HepG2 (cell line): ENCODE data around the gene BCAT1. TPM values are rescaled to one million over a fixed set of nuclear protein-coding genes. Genes with fewer than 3 reads are reported as not detected.

Source experiments
- ATAD3A ChIP-seq: sonication (generic); formaldehyde crosslinking; IDR thresholded peaks from 2 replicates; pipeline ENCODE4 v1.4.0; 2020; ENCODE audit warnings: missing genetic modification reagents
- CREM ChIP-seq, 2 experiments: sonication (generic) in 1 of 2; formaldehyde crosslinking in 1 of 2; IDR thresholded peaks; 2 replicates each; pipeline versions ENCODE4 v1.4.0 to v1.6.1; 2016 to 2020; ENCODE audit warnings: antibody characterized with exemption in 1 of 2, mild to moderate bottlenecking in 1 of 2, missing genetic modification reagents in 1 of 2
- FOXK1 ChIP-seq: sonication (generic); formaldehyde crosslinking; IDR thresholded peaks from 2 replicates; pipeline ENCODE4 v1.4.0; 2020; ENCODE audit warnings: low read depth, missing genetic modification reagents, borderline replicate concordance
- HNRNPUL1 ChIP-seq: fragments of 200-400 bp; formaldehyde crosslinking; IDR thresholded peaks from 2 replicates; pipeline ENCODE4 v1.6.1; 2017; ENCODE audit warnings: low read depth, mild to moderate bottlenecking, low read length, moderate library complexity
- JARID2 ChIP-seq: sonication (generic); formaldehyde crosslinking; IDR thresholded peaks from 2 replicates; pipeline ENCODE4 v1.8.1; 2023; ENCODE audit warnings: missing genetic modification reagents, inconsistent platforms; ENCODE audit not compliant: insufficient replicate concordance
- MTF2 ChIP-seq: sonication (generic); formaldehyde crosslinking; IDR thresholded peaks from 2 replicates; pipeline ENCODE4 v1.5.0; 2020; ENCODE audit warnings: missing genetic modification reagents, borderline replicate concordance
- NCOA5 ChIP-seq: sonication (generic); formaldehyde crosslinking; IDR thresholded peaks from 2 replicates; pipeline ENCODE4 v1.4.0; 2020; ENCODE audit warnings: missing genetic modification reagents
- NR2C2 ChIP-seq: sonication (generic); formaldehyde crosslinking; IDR thresholded peaks from 2 replicates; pipeline ENCODE4 v1.4.0; 2020; ENCODE audit warnings: missing genetic modification reagents, mild to moderate bottlenecking, moderate library complexity, borderline replicate concordance
- NR3C1 ChIP-seq: sonication (generic); formaldehyde crosslinking; IDR thresholded peaks from 2 replicates; pipeline ENCODE4 v1.4.0; 2020; ENCODE audit warnings: missing genetic modification reagents
- SP140L ChIP-seq: sonication (generic); formaldehyde crosslinking; IDR thresholded peaks from 2 replicates; pipeline ENCODE4 v1.4.0; 2020; ENCODE audit warnings: missing genetic modification reagents, borderline replicate concordance
- SPEN ChIP-seq: sonication (generic); formaldehyde crosslinking; IDR thresholded peaks from 2 replicates; pipeline ENCODE4 v1.5.1; 2020; ENCODE audit warnings: low read depth, mild to moderate bottlenecking, missing genetic modification reagents
- TCF7 ChIP-seq: sonication (generic); IDR thresholded peaks from 2 replicates; pipeline ENCODE4 v1.6.1; 2016; ENCODE audit warnings: antibody characterized with exemption, low read depth
- TGIF2 ChIP-seq: IDR thresholded peaks from 2 replicates; pipeline ENCODE4 v1.6.1; 2016; ENCODE audit warnings: control low read depth, missing compliant biosample characterization
- ZEB1 ChIP-seq: IDR thresholded peaks from 2 replicates; pipeline ENCODE4 v1.6.1; 2012; ENCODE audit warnings: mild to moderate bottlenecking, low read depth, inconsistent platforms; ENCODE audit not compliant: insufficient replicate concordance
- ZFAT ChIP-seq: sonication (generic); formaldehyde crosslinking; conservative IDR thresholded peaks from 2 replicates; pipeline ENCODE4 v1.8.1; 2023; ENCODE audit warnings: missing genetic modification reagents, inconsistent platforms
- ZNF143 ChIP-seq: sonication (generic); formaldehyde crosslinking; IDR thresholded peaks from 2 replicates; pipeline ENCODE4 v1.4.0; 2020; ENCODE audit warnings: missing genetic modification reagents
- polyA plus RNA-seq, 8 experiments: library from polyadenylated mRNA; depleted of rRNA in 3 of 8; stranded (reverse) in 7 of 8; unstranded in 1 of 8; fragments of >200 nt; fragmentation: Illumina TruSeq in 4 of 8; extraction: Trizol in 4 of 8; gene quantifications; 2 replicates each; pipeline versions ENCODE4 v1.2.1 to v1.2.3, GENCODE V29; 2011 to 2016; ENCODE audit warnings: low read depth in 4 of 8, missing spikeins in 1 of 8, mixed read lengths in 1 of 8; ENCODE audit not compliant: insufficient read depth in 1 of 8
- total RNA-seq, 5 experiments: library from RNA; depleted of rRNA; stranded (reverse); fragments of >200 nt; fragmentation: Illumina TruSeq; extraction: Trizol; gene quantifications; 2 replicates each; pipeline ENCODE4 v1.2.3, GENCODE V29; 2016; ENCODE audit warnings: low read depth in 1 of 5
- TF ChIP-seq, protein P1 (sequence below): sonication (generic); formaldehyde crosslinking; IDR thresholded peaks from 2 replicates; pipeline ENCODE4 v1.4.0; 2020; ENCODE audit warnings: missing genetic modification reagents, borderline replicate concordance
- TF ChIP-seq, protein P2 (sequence below): sonication (generic); formaldehyde crosslinking; IDR thresholded peaks from 2 replicates; pipeline ENCODE4 v1.8.0; 2022; ENCODE audit warnings: missing genetic modification reagents, low read depth, mild to moderate bottlenecking, borderline replicate concordance
- TF ChIP-seq, protein P3 (sequence below): sonication (generic); formaldehyde crosslinking; conservative IDR thresholded peaks from 2 replicates; pipeline ENCODE4 v1.4.0; 2020; ENCODE audit warnings: missing genetic modification reagents
- TF ChIP-seq, protein P4 (sequence below): sonication (generic); formaldehyde crosslinking; IDR thresholded peaks from 2 replicates; pipeline ENCODE4 v1.4.0; 2020; ENCODE audit warnings: missing genetic modification reagents
- TF ChIP-seq, protein P5 (sequence below): sonication (generic); formaldehyde crosslinking; IDR thresholded peaks from 2 replicates; pipeline ENCODE4 v1.4.0; 2020; ENCODE audit warnings: mild to moderate bottlenecking, missing genetic modification reagents
- TF ChIP-seq, protein P6 (sequence below): sonication (generic); formaldehyde crosslinking; IDR thresholded peaks from 2 replicates; pipeline ENCODE4 v1.4.0; 2020; ENCODE audit warnings: low read depth, mild to moderate bottlenecking, missing genetic modification reagents

BCAT1 gene
- total and polyA plus RNA-seq, 2 of the 13 experiments (the other 11 are each of a cell fraction or from before 2014, with no cell fraction given): 8.0 to 75.5 TPM

DNA sequence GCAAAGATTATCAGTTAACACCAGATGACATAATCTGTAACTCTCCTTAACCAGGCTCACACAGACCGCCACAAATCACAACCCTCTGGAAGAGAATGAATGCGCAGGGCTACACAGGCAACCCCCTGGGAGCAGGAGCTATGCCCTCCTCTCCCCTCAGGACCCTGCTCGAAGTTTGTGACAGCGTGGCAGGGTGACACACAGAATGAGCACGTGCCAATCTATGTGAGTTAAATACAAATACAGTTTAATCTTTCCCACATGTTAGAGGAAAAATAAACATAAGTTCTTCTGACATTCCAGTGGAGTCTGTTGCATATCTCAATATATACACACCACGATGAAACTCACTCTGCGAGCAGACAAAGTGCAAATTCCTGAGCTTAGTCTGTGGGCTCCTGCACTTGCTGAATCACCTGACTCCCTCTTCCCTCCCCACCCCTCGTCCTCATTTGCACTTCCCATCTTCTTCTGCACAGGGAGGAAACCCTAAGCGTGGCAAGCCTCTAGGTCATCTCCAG is 37.6 kb downstream of the BCAT1 start (continued):
- TF ChIP-seq FOXK1 (CRISPR knock-in tag): no peak
- TF ChIP-seq, protein P1, sequence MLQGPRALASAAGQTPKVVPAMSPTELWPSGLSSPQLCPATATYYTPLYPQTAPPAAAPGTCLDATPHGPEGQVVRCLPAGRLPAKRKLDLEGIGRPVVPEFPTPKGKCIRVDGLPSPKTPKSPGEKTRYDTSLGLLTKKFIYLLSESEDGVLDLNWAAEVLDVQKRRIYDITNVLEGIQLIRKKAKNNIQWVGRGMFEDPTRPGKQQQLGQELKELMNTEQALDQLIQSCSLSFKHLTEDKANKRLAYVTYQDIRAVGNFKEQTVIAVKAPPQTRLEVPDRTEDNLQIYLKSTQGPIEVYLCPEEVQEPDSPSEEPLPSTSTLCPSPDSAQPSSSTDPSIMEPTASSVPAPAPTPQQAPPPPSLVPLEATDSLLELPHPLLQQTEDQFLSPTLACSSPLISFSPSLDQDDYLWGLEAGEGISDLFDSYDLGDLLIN: no peak
- TF ChIP-seq NCOA5 (CRISPR knock-in tag): no peak
- no peak for TF ChIP-seq ATAD3A
- TF ChIP-seq, protein P2, sequence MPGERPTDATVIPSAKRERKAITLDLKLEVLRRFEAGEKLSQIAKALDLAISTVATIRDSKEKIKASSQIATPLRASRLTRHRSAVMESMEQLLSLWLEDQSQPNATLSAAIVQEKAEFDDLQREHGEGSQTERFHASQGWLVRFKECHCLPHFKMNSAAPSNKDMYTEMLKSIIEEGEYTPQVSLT (CRISPR knock-in tag): no peak
- TF ChIP-seq ZFAT (CRISPR knock-in tag): no peak
- TF ChIP-seq, protein P3, sequence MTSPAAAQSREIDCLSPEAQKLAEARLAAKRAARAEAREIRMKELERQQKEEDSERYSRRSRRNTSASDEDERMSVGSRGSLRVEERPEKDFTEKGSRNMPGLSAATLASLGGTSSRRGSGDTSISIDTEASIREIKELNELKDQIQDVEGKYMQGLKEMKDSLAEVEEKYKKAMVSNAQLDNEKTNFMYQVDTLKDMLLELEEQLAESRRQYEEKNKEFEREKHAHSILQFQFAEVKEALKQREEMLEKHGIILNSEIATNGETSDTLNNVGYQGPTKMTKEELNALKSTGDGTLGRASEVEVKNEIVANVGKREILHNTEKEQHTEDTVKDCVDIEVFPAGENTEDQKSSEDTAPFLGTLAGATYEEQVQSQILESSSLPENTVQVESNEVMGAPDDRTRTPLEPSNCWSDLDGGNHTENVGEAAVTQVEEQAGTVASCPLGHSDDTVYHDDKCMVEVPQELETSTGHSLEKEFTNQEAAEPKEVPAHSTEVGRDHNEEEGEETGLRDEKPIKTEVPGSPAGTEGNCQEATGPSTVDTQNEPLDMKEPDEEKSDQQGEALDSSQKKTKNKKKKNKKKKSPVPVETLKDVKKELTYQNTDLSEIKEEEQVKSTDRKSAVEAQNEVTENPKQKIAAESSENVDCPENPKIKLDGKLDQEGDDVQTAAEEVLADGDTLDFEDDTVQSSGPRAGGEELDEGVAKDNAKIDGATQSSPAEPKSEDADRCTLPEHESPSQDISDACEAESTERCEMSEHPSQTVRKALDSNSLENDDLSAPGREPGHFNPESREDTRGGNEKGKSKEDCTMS (CRISPR knock-in tag): no peak
- TF ChIP-seq, protein P4, sequence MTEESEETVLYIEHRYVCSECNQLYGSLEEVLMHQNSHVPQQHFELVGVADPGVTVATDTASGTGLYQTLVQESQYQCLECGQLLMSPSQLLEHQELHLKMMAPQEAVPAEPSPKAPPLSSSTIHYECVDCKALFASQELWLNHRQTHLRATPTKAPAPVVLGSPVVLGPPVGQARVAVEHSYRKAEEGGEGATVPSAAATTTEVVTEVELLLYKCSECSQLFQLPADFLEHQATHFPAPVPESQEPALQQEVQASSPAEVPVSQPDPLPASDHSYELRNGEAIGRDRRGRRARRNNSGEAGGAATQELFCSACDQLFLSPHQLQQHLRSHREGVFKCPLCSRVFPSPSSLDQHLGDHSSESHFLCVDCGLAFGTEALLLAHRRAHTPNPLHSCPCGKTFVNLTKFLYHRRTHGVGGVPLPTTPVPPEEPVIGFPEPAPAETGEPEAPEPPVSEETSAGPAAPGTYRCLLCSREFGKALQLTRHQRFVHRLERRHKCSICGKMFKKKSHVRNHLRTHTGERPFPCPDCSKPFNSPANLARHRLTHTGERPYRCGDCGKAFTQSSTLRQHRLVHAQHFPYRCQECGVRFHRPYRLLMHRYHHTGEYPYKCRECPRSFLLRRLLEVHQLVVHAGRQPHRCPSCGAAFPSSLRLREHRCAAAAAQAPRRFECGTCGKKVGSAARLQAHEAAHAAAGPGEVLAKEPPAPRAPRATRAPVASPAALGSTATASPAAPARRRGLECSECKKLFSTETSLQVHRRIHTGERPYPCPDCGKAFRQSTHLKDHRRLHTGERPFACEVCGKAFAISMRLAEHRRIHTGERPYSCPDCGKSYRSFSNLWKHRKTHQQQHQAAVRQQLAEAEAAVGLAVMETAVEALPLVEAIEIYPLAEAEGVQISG (CRISPR knock-in tag): no peak; the same call in 1 of the 2 replicates
- no peak for TF ChIP-seq NR3C1 (CRISPR knock-in tag)
- TF ChIP-seq NR2C2 (CRISPR knock-in tag): no peak
- no peak for TF ChIP-seq JARID2 (CRISPR knock-in tag)
- TF ChIP-seq ZNF143 (CRISPR knock-in tag): no peak
- no peak for TF ChIP-seq ZEB1
- TF ChIP-seq TGIF2: 0 out of 2 replicates have a peak, but pooled peaks have one; percentile 26
- TF ChIP-seq SPEN (CRISPR knock-in tag): no peak
- TF ChIP-seq SP140L (CRISPR knock-in tag): no peak
- TF ChIP-seq CREM (IDR thresholded peaks at IDR 0.05): no peak
- no peak for TF ChIP-seq CREM (CRISPR knock-in tag; IDR thresholded peaks at IDR 0.05)
- TF ChIP-seq MTF2 (CRISPR knock-in tag): no peak
- no peak for TF ChIP-seq TCF7
- TF ChIP-seq, protein P5, sequence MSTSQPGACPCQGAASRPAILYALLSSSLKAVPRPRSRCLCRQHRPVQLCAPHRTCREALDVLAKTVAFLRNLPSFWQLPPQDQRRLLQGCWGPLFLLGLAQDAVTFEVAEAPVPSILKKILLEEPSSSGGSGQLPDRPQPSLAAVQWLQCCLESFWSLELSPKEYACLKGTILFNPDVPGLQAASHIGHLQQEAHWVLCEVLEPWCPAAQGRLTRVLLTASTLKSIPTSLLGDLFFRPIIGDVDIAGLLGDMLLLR (CRISPR knock-in tag): no peak
- TF ChIP-seq, protein P6, sequence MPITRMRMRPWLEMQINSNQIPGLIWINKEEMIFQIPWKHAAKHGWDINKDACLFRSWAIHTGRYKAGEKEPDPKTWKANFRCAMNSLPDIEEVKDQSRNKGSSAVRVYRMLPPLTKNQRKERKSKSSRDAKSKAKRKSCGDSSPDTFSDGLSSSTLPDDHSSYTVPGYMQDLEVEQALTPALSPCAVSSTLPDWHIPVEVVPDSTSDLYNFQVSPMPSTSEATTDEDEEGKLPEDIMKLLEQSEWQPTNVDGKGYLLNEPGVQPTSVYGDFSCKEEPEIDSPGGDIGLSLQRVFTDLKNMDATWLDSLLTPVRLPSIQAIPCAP: no peak
- TF ChIP-seq HNRNPUL1: no peak
